H1 (cell line): ENCODE measurements around the gene PLPP4. TPM values are rescaled to one million over a fixed set of nuclear protein-coding genes. Genes with fewer than 3 reads are reported as not detected.

ENCODE experiments used
- CTCF ChIA-PET: fragments of 300-600 bp; sonication (Branson Sonifier 250); formaldehyde crosslinking; loops from one replicate; lab custom pipeline; 2021; ENCODE audit not compliant: partially characterized antibody; lab: Charles Lee
- POLR2A ChIA-PET: fragments of 300-600 bp; sonication (Branson Sonifier 250); formaldehyde crosslinking; loops from one replicate; lab custom pipeline; 2021; ENCODE audit warnings: inconsistent platforms; ENCODE audit not compliant: partially characterized antibody; lab: Charles Lee
- DNase-seq, 2 experiments: peaks; one replicate each; pipeline versions ENCODE4 v3.0.0 to v3.0.0-alpha.2; 2010 to 2022; ENCODE audit warnings: low spot score in 2 of 2, low read depth in 1 of 2, mixed read lengths in 1 of 2
- FAIRE-seq: peaks from 2 replicates; lab custom pipeline; 2011; peaks lifted over from hg19 to GRCh38; lab: Jason Lieb, UNC
- H2AFZ ChIP-seq: 2 replicates; pipeline ENCODE4 v1.8.1; 2012; ENCODE audit warnings: low read length, inconsistent platforms
- H2AK5ac ChIP-seq: 2 replicates; pipeline ENCODE4 v1.6.1; 2013; ENCODE audit warnings: low read depth, low read length
- H2BK120ac ChIP-seq: replicated peaks from 2 replicates; pipeline ENCODE3; 2013; ENCODE audit warnings: low read depth, low read length, inconsistent platforms
- H2BK12ac ChIP-seq: 2 replicates; pipeline ENCODE4 v1.6.1; 2013; ENCODE audit warnings: low read depth, low read length
- H2BK15ac ChIP-seq: 2 replicates; pipeline ENCODE4 v1.6.1; 2013; ENCODE audit warnings: low read length
- H2BK20ac ChIP-seq: 2 replicates; pipeline ENCODE4 v1.6.1; 2013; ENCODE audit warnings: low read length
- H2BK5ac ChIP-seq: 2 replicates; pipeline ENCODE4 v1.6.1; 2013; ENCODE audit warnings: low read depth, low read length
- H3K14ac ChIP-seq: 2 replicates; pipeline ENCODE4 v1.6.1; 2013; ENCODE audit warnings: inconsistent platforms; ENCODE audit not compliant: insufficient read length
- H3K18ac ChIP-seq: 2 replicates; pipeline ENCODE4 v1.6.1; 2013; ENCODE audit warnings: low read length; ENCODE audit errors: extremely low read depth
- H3K23ac ChIP-seq: 2 replicates; pipeline ENCODE4 v1.6.1; 2013; ENCODE audit warnings: inconsistent platforms; ENCODE audit not compliant: insufficient read length
- H3K23me2 ChIP-seq: 2 replicates; pipeline ENCODE4 v1.6.1; 2013; ENCODE audit warnings: low read depth, low read length
- H3K27ac ChIP-seq: 2 replicates; pipeline ENCODE4 v1.6.1; 2011; ENCODE audit warnings: low read depth, low read length, inconsistent platforms
- H3K27me3 ChIP-seq, 4 experiments: replicated peaks in 1 of 4; 1 replicate in 1 of 4; 2 replicates in 3 of 4; pipeline versions ENCODE4 v1.6.1 to v1.8.1; 2011 to 2013; ENCODE audit warnings: low read length in 3 of 4, mild to moderate bottlenecking in 3 of 4, inconsistent platforms in 2 of 4, mixed read lengths in 2 of 4, moderate library complexity in 1 of 4; ENCODE audit not compliant: control insufficient read depth in 3 of 4, insufficient read depth in 3 of 4; ENCODE audit errors: extremely low read depth in 1 of 4
- H3K36me3 ChIP-seq, 4 experiments: 2 replicates each; pipeline versions ENCODE4 v1.6.1 to v1.8.1; 2011 to 2013; ENCODE audit warnings: mild to moderate bottlenecking in 4 of 4, low read length in 3 of 4, moderate library complexity in 2 of 4, control low read depth in 1 of 4, inconsistent platforms in 1 of 4; ENCODE audit not compliant: insufficient read depth in 4 of 4, control insufficient read depth in 2 of 4
- H3K4ac ChIP-seq: replicated peaks from 2 replicates; pipeline ENCODE3; 2013; ENCODE audit warnings: low read length, low read depth, mixed read lengths, inconsistent platforms; ENCODE audit not compliant: insufficient read length
- H3K4me1 ChIP-seq, 4 experiments: replicated peaks in 1 of 4; 1 replicate in 1 of 4; 2 replicates in 3 of 4; pipeline versions ENCODE4 v1.6.1 to v1.8.1; 2011 to 2013; ENCODE audit warnings: low read length in 3 of 4, inconsistent platforms in 2 of 4, mixed read lengths in 1 of 4; ENCODE audit not compliant: insufficient read depth in 4 of 4, control insufficient read depth in 3 of 4
- H3K4me2 ChIP-seq, 2 experiments: 2 replicates each; pipeline versions ENCODE4 v1.6.1 to v1.8.1; 2011 to 2013; ENCODE audit warnings: low read depth in 2 of 2, low read length in 2 of 2, control low read depth in 1 of 2, inconsistent platforms in 1 of 2, mild to moderate bottlenecking in 1 of 2; ENCODE audit not compliant: insufficient read depth in 1 of 2
- H3K4me3 ChIP-seq, 4 experiments: fragments of 200-600, 300-600 bp in 1 of 4; sonication (generic), shearing (Covaris generic), sonication (Bioruptor Twin) in 1 of 4; 2 replicates each; pipeline versions ENCODE4 v1.5.1 to v1.8.1; 2011 to 2016; ENCODE audit warnings: low read length in 4 of 4, low read depth in 3 of 4, control low read depth in 2 of 4, inconsistent platforms in 2 of 4, mild to moderate bottlenecking in 2 of 4, mixed read lengths in 1 of 4, moderate library complexity in 1 of 4; ENCODE audit not compliant: insufficient read depth in 2 of 4; ENCODE audit errors: extremely low read depth in 1 of 4
- H3K56ac ChIP-seq: replicated peaks from 2 replicates; pipeline ENCODE3; 2013; ENCODE audit warnings: low read depth, mild to moderate bottlenecking, mixed read lengths, low read length, inconsistent platforms; ENCODE audit not compliant: insufficient read length
- H3K79me1 ChIP-seq: 2 replicates; pipeline ENCODE4 v1.6.1; 2013; ENCODE audit warnings: low read depth, low read length, control low read depth
- H3K79me2 ChIP-seq, 2 experiments: 2 replicates each; pipeline versions ENCODE4 v1.6.1 to v1.8.1; 2012 to 2013; ENCODE audit warnings: low read length in 2 of 2, mild to moderate bottlenecking in 2 of 2, inconsistent platforms in 1 of 2; ENCODE audit not compliant: insufficient read depth in 2 of 2, control insufficient read depth in 1 of 2
- H3K9ac ChIP-seq, 4 experiments: replicated peaks in 1 of 4; 1 replicate in 1 of 4; 2 replicates in 3 of 4; pipeline versions ENCODE4 v1.6.1 to v1.8.1; 2011 to 2013; ENCODE audit warnings: low read depth in 3 of 4, low read length in 3 of 4, control low read depth in 2 of 4, mild to moderate bottlenecking in 2 of 4, moderate library complexity in 2 of 4, inconsistent platforms in 1 of 4; ENCODE audit errors: extremely low read depth in 1 of 4
- H3K9me3 ChIP-seq, 2 experiments: 2 replicates each; pipeline versions ENCODE4 v1.6.1 to v1.8.1; 2012 to 2013; ENCODE audit warnings: mild to moderate bottlenecking in 2 of 2, moderate library complexity in 2 of 2, control low read depth in 1 of 2, inconsistent platforms in 1 of 2, low read depth in 1 of 2, low read length in 1 of 2, mixed read lengths in 1 of 2; ENCODE audit not compliant: insufficient read depth in 2 of 2
- H4K20me1 ChIP-seq, 2 experiments: replicated peaks in 1 of 2; 2 replicates each; pipeline versions ENCODE3 to v1.8.1; 2011 to 2013; ENCODE audit warnings: inconsistent platforms in 2 of 2, low read length in 2 of 2, mild to moderate bottlenecking in 1 of 2; ENCODE audit not compliant: insufficient read depth in 2 of 2, control insufficient read depth in 1 of 2
- H4K5ac ChIP-seq: 2 replicates; pipeline ENCODE4 v1.6.1; 2013; ENCODE audit warnings: low read length, low read depth, mixed read lengths, inconsistent platforms; ENCODE audit not compliant: insufficient read length
- H4K8ac ChIP-seq: 2 replicates; pipeline ENCODE4 v1.8.0; 2013; ENCODE audit warnings: mild to moderate bottlenecking, moderate library complexity, low read length, inconsistent platforms; ENCODE audit not compliant: insufficient read depth; ENCODE audit errors: extremely low read depth
- H4K91ac ChIP-seq: replicated peaks from 2 replicates; pipeline ENCODE3; 2013; ENCODE audit warnings: low read length, mixed read lengths, inconsistent platforms; ENCODE audit not compliant: insufficient read length
- CBX5 ChIP-seq: fragments of 300-800, 300-1000 bp; sonication (generic); IDR thresholded peaks from 2 replicates; pipeline ENCODE4 v1.7.1; 2016; ENCODE audit warnings: antibody characterized with exemption, low read length, low read depth
- CHD1 ChIP-seq: IDR thresholded peaks from 2 replicates; pipeline ENCODE4 v1.6.1; 2012; ENCODE audit warnings: low read depth, low read length, improper control_type of control experiment
- CTBP2 ChIP-seq: IDR thresholded peaks from 2 replicates; pipeline ENCODE4 v1.7.0; 2011; ENCODE audit warnings: borderline replicate concordance, mild to moderate bottlenecking, moderate library complexity, mixed read lengths, low read length; ENCODE audit not compliant: insufficient read depth, insufficient read length
- EZH2 ChIP-seq: fragments of 200-600 bp; sonication (generic); IDR thresholded peaks from 2 replicates; pipeline ENCODE4 v1.7.1; 2012; ENCODE audit warnings: low read depth, mild to moderate bottlenecking, moderate library complexity, low read length, inconsistent platforms; ENCODE audit not compliant: severe bottlenecking
- FOSL1 ChIP-seq: IDR thresholded peaks from 2 replicates; pipeline ENCODE4 v1.6.1; 2011; ENCODE audit warnings: mild to moderate bottlenecking, low read depth, low read length, moderate library complexity; ENCODE audit not compliant: insufficient read depth
- POU5F1 ChIP-seq: IDR thresholded peaks from 2 replicates; pipeline ENCODE4 v1.6.1; 2011; ENCODE audit warnings: low read depth, mild to moderate bottlenecking, low read length, moderate library complexity
- RAD21 ChIP-seq, 2 experiments: IDR thresholded peaks in 1 of 2; conservative IDR thresholded peaks in 1 of 2; 2 replicates each; pipeline ENCODE4 v1.6.1; 2011; ENCODE audit warnings: low read depth in 2 of 2, low read length in 2 of 2, improper control_type of control experiment in 1 of 2, inconsistent platforms in 1 of 2, mild to moderate bottlenecking in 1 of 2, moderate library complexity in 1 of 2
- SIN3A ChIP-seq, 2 experiments: IDR thresholded peaks in 1 of 2; conservative IDR thresholded peaks in 1 of 2; 2 replicates each; pipeline ENCODE4 v1.6.1; 2011 to 2012; ENCODE audit warnings: low read length in 2 of 2, improper control_type of control experiment in 1 of 2, low read depth in 1 of 2, mild to moderate bottlenecking in 1 of 2
- SIRT6 ChIP-seq: IDR thresholded peaks from one replicate; pipeline ENCODE4 v1.7.1; 2012; ENCODE audit warnings: low read length, inconsistent platforms
- SP4 ChIP-seq: IDR thresholded peaks from 2 replicates; pipeline ENCODE4 v1.6.1; 2012; ENCODE audit warnings: low read length, inconsistent platforms
- TAF1 ChIP-seq: IDR thresholded peaks from 2 replicates; pipeline ENCODE4 v1.6.1; 2011; ENCODE audit warnings: mild to moderate bottlenecking, low read depth, low read length
- ZNF274 ChIP-seq: IDR thresholded peaks from 2 replicates; pipeline ENCODE4 v1.7.0; 2012; ENCODE audit warnings: low read length, borderline replicate concordance; ENCODE audit errors: extremely low read depth
- WGBS, 2 experiments: shearing (Covaris generic) in 1 of 2; methylation state at CpG; one replicate each; pipeline versions ENCODE4 v1.1.6 to v1.1.7; 2013 to 2015; ENCODE audit warnings: low lambda C conversion rate in 2 of 2, mixed read lengths in 2 of 2, inconsistent platforms in 1 of 2, low coverage in 1 of 2, missing lambda C conversion rate in 1 of 2; ENCODE audit not compliant: insufficient replicate concordance in 2 of 2, insufficient coverage in 1 of 2, insufficient read length in 1 of 2; ENCODE audit errors: extremely low coverage in 1 of 2, missing lambda C conversion rate in 1 of 2; 5-methylcytosine and 5-hydroxymethylcytosine counted together
- polyA plus RNA-seq, 7 experiments: library from polyadenylated mRNA; depleted of rRNA in 3 of 7; stranded (reverse) in 5 of 7; unstranded in 2 of 7; fragments of >200 nt in 5 of 7; fragments of 200-250 nt in 2 of 7; gene quantifications; 1 replicate in 5 of 7; 2 replicates in 1 of 7; 4 replicates in 1 of 7; pipeline versions ENCODE4 v1.2.1 to v1.2.3, GENCODE V29; 2011 to 2013; ENCODE audit warnings: missing spikeins in 2 of 7, mixed read lengths in 2 of 7
- total RNA-seq: library from RNA; stranded (reverse); fragmentation: NEBNext Ultra II Directional; extraction: Animal tissue kit (Norgen Biotek cat#: 25700); gene quantifications from 2 replicates; pipeline ENCODE4 v1.2.1, GENCODE V29; 2021

Gene PLPP4
- total and polyA plus RNA-seq, 2 of the 8 experiments (the other 6 are each of a cell fraction or from before 2014, with no cell fraction given) = 0.30 TPM; not detected in 1

DNA sequence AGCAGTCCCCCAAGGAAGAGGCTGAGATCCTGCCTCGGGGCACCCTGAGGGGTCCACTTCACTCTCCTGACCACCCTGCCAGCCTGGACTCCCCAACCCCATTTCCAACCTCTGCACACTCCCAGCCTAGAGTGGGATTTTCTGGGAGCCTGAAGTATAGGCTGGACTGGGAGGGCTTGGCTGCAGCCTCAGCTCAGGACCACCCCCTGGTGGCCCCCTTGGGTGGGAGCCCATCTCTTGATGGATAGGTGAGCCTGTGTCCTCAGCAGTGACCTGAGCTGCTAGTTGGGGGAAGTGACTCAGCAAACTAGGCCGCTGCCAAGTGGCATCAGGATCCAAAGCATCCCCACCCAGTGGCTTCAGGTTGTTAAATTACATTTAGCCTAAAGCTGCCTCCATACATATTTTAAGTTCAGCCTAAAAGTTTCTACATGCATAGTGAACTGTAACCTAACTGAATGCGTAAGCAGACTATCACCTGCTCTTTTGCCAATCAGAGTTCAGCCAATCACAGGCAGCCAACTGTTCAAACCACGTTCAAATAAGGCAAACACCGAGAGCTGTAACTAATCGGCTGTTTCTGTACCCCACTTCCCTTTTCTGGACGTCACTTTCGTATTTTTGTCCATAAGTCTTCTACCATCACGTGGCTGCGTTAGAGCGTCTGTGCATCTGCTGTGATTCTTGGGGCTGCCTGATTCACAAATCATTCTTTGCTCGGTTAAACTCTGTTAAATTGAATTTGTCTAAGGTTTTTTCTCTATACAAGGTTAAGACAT, 144.0 kb downstream of the PLPP4 start:
- no peaks in the 10 kb centered on the region for H3K9me3 ChIP-seq
- H2BK15ac ChIP-seq = no peak overlapping the region; the same call in 1 of the 2 replicates
- no peak overlapping the region for H2AFZ ChIP-seq
- H4K8ac ChIP-seq = no peak overlapping the region
- 87% methylated on average over 12 of the region's 12 CpGs; no CpG with 5 or more reads in 1 of the 2 experiments for WGBS, 2 experiments
- H3K36me3 ChIP-seq = no peaks in the 10 kb centered on the region
- H2BK20ac ChIP-seq = no peak overlapping the region
- H3K27ac ChIP-seq = no peak overlapping the region
- no peaks in the 10 kb centered on the region for H3K23me2 ChIP-seq
- H3K9ac ChIP-seq = no peak overlapping the region; a peak in 1 of 7 replicates
- H2BK12ac ChIP-seq = no peak overlapping the region
- H3K14ac ChIP-seq = no peak overlapping the region
- no peak overlapping the region for H3K4ac ChIP-seq
- H4K91ac ChIP-seq = no peak overlapping the region
- H4K5ac ChIP-seq = no peak overlapping the region
- no peaks in the 10 kb centered on the region for H4K20me1 ChIP-seq
- no peak overlapping the region for H3K56ac ChIP-seq
- no peaks in the 10 kb centered on the region for H3K79me1 ChIP-seq
- no peak for FAIRE-seq
- no peak overlapping the region for H2BK120ac ChIP-seq
- H3K79me2 ChIP-seq = no peaks in the 10 kb centered on the region
- no peak overlapping the region for H3K4me2 ChIP-seq
- peak; percentile 39 to 63 for DNase-seq
- peaks cover 2 to 13% (median 6%) of the 10 kb centered on the region in 4 experiments; a peak in 5 of 7 replicates for H3K4me1 ChIP-seq
- H3K4me3 ChIP-seq = no peak overlapping the region
- CTCF ChIA-PET = interaction anchor here (0.5 to 5.1 kb wide), 22 partner anchors 8 to 1348 kb away, joined by 3 to 37 read pairs (median 3); no protein-coding TSS in a partner anchor
- POLR2A ChIA-PET = no interaction called here
- H3K27me3 ChIP-seq = no peaks in the 10 kb centered on the region
- no peak overlapping the region for H2AK5ac ChIP-seq
- H3K18ac ChIP-seq = no peak overlapping the region; the same call in 1 of the 2 replicates
- no peak overlapping the region; the same call in 1 of the 2 replicates for H2BK5ac ChIP-seq
- H3K23ac ChIP-seq = no peak overlapping the region
- TF ChIP-seq SP4 = no peak
- no peak for TF ChIP-seq FOSL1
- peak; percentile 75 to 81 for TF ChIP-seq RAD21 (IDR thresholded peaks at IDR 0.05 in 1 of 2, conservative IDR thresholded peaks at IDR 0.05 in 1 of 2; ENCODE audit: low read depth in 2 of 2, low read length in 2 of 2)
- TF ChIP-seq CHD1 = no peak
- TF ChIP-seq CTBP2 = no peak
- no peak for TF ChIP-seq CBX5
- no peak for TF ChIP-seq SIRT6
- no peak for TF ChIP-seq SIN3A (conservative IDR thresholded peaks at IDR 0.05 in 1 of 2, IDR thresholded peaks at IDR 0.05 in 1 of 2; ENCODE audit: low read depth in 1 of 2, low read length in 2 of 2)
- TF ChIP-seq TAF1 = no peak
- no peak for TF ChIP-seq POU5F1
- no peak for TF ChIP-seq ZNF274
- TF ChIP-seq EZH2 = no peak
